Stimulated activated CD8-positive, alpha-beta memory T cell treated with anti-CD3 and anti-CD28 coated beads, Interleukin-15, amount 100 ng/mL, for 48 hours (primary cell): ENCODE results near the gene RPL27.
A peak's percentile ranks its signal among the peaks of the same experiment; 100 is the strongest.
"Not testable (repeated sequence)": the region's sequence is repeated elsewhere in the genome, so short reads cannot be mapped to it uniquely, and the experiment has no call there.

Source experiments
- DNase-seq, 2 donors: peaks; one replicate each; pipeline ENCODE4 v3.0.0-alpha.2; 2020; ENCODE audit warnings: low read depth in 2 of 2

Gene RPL27

GRCh38 chr17:42993913-42994312, 4.3 kb upstream of the RPL27 start:
- DNase-seq = not testable (repeated sequence)

DNA sequence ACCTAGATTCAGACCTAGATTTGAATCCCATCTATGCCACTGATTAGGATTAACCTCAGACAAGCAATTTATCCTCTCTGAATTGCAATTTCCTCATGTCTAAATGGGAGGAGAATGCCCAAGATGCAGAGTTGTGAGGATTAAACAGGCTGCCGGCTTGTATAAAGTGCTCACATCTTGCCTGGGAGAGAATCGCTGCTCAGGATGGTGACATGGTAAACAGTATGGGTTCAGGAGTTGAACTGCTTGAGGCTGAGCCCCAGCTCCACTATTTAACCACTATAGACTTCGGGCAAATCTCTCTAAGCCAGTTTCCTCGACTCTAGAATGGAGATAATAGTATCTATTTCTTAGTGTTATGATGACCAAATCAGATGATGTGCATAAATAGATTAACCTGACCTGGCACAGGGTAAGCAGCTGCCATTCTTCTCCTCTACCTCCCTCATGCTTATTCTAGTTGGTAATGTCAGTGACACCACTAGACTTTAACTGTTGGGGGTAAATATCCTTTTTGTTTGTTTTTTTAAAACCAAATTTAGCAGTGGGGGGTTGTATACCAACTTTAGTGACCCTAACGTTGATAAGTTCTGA, 732 bp upstream of the RPL27 start:
- no peak for DNase-seq

GRCh38 chr17:42999003-42999525, 845 bp downstream of the RPL27 start:
- no peak for DNase-seq

GRCh38 chr17:43000894-43001293, 2.7 kb downstream of the RPL27 start:
- not testable (repeated sequence) for DNase-seq

DNA sequence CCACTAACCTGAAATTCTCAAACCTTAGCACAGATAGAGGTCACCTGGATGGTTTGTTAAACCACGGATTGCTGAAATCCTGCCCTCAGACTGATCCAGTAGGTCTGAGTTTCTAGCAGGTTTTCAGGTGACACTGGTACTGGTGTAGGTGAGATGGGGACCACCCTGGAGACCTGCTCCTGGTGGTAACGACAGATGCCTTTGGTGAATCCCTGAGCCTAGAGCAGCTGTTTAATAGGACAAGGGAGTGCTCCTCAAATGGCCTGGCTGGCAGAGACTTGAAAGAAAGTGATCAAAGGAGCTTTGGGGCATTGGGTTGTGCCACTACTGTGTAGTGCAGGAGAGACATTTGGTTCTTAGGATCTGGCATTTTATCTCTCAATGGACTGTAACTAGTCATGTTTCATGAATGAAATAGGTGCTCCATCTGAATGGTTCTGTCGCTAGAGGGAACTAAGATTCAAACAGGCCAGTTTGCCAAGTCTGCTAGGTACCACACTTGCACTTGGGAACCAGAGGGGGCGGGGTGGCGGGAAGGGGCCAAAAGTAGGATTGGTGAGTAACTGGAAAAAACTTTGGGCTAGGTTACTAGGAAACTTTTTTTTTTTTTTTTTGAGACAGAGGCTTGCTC, 5.4 kb downstream of the RPL27 start:
- DNase-seq = no peak

DNA sequence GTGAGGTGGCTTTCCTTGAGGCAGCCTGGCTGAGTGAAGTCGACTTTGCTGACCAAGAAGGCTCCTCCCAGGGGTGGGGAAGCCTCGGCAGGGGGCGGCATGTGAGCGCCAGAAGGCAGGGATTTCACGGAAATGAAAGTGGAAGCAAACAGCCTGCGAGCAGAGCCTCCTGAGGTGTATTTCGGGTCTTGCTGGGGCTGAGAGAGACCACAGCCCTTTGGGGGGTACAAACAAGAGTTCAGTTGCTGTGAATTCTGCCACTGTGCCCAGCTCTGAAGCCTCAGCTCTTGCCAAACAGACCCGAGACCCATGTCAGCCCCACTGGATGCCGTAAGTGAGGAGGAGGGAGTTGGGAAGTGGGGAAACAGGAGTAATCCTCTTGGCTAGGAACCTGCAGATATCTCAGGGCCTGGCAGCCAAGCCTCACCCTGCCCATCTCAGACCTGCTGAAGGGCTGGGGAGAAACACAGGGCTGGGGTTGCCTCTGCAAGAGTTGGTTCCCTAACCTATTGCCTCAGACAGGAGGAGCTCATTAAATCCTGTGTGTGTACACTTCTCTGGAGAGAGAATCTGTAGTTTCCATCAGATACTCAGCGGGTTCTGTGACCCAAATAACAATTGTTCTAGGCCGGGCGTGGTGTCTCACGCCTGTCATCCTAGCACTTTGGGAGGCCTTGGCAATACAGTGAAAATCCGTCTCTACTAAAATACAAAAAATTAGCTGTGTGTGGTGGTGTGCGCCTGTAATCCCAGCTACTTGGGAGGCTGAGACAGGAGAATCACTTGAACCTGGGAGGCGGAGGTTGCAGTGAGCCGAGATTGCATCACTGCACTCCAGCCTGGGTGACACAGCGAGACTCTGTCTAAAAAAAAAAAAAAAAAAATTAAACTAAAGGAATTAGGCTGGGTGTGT, 8.7 kb downstream of the RPL27 start, which contains the start of gene IFI35:
Gene IFI35 (plus strand): TSS at position 146 of the 913 bp plus-strand sequence. CDS start 164 bp downstream, at position 310.
- peak; percentile 80 for DNase-seq

GRCh38 chr17:43010667-43011308, 12.6 kb downstream of the RPL27 start:
- DNase-seq = no peak

- no peak for DNase-seq
These were observed 13.7 kb downstream of the RPL27 start for GRCh38 chr17:43011728-43012472.

GRCh38 chr17:43013296-43013695, 15.1 kb downstream of the RPL27 start:
- DNase-seq = no peak

DNA sequence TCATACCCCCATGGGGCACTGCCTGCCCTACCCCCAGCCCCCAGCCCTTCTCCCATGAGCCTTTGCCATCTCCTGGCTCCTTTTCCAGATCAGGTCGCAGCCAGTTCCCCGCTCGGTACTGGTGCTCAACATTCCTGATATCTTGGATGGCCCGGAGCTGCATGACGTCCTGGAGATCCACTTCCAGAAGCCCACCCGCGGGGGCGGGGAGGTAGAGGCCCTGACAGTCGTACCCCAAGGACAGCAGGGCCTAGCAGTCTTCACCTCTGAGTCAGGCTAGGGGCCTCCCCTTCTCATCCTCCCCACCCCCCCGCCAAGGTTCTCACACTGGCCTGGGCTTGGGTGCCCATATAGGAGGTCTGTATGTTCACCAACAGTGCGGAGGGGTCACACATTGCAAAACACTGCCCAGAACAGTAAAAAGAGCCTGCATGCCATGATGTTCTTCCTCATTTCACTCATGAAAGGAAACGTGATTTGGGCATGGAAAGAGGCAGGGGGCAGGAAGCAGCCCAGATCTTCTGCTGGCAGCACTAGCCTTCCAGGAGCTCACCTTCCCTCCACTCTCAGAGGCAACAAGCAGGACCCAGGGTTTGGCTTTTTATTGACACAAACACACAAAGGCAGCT, 15.9 kb downstream of the RPL27 start:
- DNase-seq = no peak

DNA sequence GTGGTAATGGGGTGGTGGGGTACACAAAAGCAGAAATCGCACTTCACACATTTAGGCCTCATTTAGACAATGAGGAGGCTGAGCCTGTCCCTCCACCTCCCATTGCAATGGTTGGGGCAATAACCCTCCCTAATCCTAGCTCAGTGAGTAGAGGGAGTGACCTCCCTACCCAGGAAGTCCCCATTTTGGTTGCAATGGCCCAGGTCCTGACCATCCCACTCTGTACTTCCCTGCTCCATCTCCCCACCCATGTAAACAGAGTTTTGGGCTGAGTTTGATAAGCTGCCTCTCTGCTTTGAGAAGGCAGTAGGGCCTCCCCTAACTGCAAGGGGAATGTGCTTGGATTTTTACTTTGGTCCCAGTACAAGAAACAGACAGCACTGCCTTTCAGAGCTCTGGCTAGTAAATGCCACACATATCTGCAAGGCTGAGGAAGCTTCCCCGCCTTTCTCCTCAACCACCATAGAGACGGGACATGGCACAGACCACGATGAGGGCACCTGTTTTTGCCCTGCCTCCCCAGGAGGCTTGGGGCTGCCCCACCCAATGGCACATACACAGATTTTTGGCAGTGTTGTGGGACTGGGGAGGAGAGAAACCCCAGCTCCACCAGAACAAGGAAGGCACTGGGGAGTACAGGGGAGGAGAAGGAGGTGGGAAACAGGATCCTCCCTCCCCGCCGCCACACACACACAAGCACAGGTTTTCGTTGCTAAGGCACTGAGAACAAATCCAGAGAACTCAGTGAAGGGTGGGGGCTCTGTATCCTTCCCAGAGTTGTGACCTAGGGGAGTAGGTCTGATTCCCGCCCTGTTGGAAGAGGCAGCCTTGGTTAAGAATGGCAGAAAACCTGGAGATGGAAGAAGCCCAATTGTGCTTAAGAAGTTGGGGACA, 16.7 kb downstream of the RPL27 start:
- DNase-seq = no peak

- no peak for DNase-seq
These were observed 17.4 kb downstream of the RPL27 start for GRCh38 chr17:43015579-43015978.

DNA sequence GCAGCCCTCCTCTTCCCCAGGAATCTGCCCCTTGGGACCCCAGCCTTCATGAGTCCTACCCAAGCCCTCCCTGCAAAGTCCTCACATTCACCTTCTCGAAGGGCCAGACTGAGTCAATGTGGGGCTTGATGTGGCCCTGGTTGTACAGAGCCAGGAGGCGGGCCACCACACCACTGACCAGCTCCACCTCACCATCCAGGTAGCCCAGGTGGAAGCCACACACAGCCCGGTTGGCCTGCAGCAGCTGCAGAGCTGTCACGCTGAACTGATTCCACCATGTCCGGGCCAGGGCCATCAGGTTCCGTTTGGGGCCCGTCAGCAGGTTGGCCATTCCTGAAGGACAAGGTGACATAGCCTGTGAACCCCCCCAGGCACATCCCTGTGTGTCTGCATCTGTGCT, 18.0 kb downstream of the RPL27 start:
- DNase-seq = no peak

DNA sequence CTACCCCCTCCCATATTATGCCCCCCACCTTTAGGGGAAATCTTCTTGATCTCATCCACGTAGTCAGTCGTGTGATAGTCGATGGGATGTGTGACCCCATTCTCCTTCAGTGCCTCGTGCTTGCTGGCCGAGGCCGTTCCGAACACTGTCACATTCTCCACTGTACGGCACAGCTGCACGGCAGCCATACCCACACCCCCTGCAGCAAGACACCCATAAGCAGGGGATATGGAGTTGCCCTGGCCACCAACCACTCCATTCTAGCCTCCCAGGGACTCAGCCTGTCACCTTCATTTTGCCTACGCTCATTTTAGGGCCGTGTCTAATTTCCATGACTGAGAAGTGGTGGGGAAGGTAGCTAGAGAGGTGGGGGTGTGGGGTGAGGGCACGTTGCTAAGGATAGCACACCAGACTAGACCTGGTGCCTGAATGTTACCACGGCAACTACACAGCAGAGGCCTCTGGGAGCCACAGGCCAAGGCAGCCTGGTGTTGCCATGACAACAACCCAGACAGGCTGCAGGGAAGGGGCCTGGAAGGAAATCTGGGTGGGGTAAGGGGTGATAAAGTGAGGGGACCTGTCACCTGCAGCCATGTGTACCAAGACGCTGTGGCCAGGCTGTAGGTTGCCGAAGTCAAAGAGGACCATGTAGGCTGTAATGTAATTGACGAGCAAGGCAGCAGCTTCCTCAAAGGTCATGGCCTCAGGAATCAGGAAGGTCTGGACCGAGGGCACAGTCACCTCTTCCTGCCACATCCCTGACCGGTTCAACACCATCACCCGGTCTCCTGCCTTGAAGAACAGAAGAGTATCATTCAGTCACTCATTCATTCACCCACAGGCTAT, 20.0 kb downstream of the RPL27 start:
- no peak for DNase-seq

- no peak for DNase-seq
These were observed 20.7 kb downstream of the RPL27 start for GRCh38 chr17:43018932-43019331.

- no peak for DNase-seq
These were observed 21.2 kb downstream of the RPL27 start for GRCh38 chr17:43019418-43019817.

GRCh38 chr17:43020030-43020621, 21.9 kb downstream of the RPL27 start:
- DNase-seq = no peak
